Neural progenitor cell (in vitro differentiated cells): ENCODE results near the gene TEX19. TPM values are rescaled to one million over a fixed set of nuclear protein-coding genes. Genes with fewer than 3 reads are reported as not detected.
A peak's percentile ranks its signal among the peaks of the same experiment; 100 is the strongest.

Source experiments
- DNase-seq: peaks from one replicate; pipeline ENCODE4 v3.0.0-alpha.2; 2016; ENCODE audit warnings: low spot score
- H2AFZ ChIP-seq: fragments of 200-600 bp; sonication (generic); replicated peaks from 2 replicates; pipeline ENCODE4 v1.6.1; 2016; ENCODE audit warnings: antibody characterized with exemption
- H3F3A ChIP-seq: fragments of 200-600 bp; sonication (generic); 2 replicates; pipeline ENCODE4 v1.6.1; 2016; ENCODE audit warnings: antibody characterized with exemption, low read depth
- H3K27ac ChIP-seq: fragments of 200-600 bp; sonication (generic); 2 replicates; pipeline ENCODE4 v1.5.1; 2016; ENCODE audit warnings: mild to moderate bottlenecking
- H3K27me3 ChIP-seq: fragments of 200-600 bp; sonication (generic); 2 replicates; pipeline ENCODE4 v1.6.1; 2016; ENCODE audit warnings: mild to moderate bottlenecking, moderate library complexity
- H3K36me3 ChIP-seq: fragments of 200-600 bp; sonication (generic); 2 replicates; pipeline ENCODE4 v1.5.1; 2016
- H3K4me1 ChIP-seq: fragments of 200-600 bp; sonication (generic); 2 replicates; pipeline ENCODE4 v1.6.1; 2016; ENCODE audit warnings: mixed run types
- H3K4me2 ChIP-seq: fragments of 200-600 bp; sonication (generic); 2 replicates; pipeline ENCODE4 v1.6.1; 2016
- H3K4me3 ChIP-seq: fragments of 200-600 bp; sonication (generic); 2 replicates; pipeline ENCODE4 v1.5.1; 2016
- H3K79me2 ChIP-seq: fragments of 200-600 bp; sonication (generic); 2 replicates; pipeline ENCODE4 v1.6.1; 2016; ENCODE audit warnings: low read depth
- H3K9ac ChIP-seq: fragments of 200-600 bp; sonication (generic); 2 replicates; pipeline ENCODE4 v1.6.1; 2016
- H3K9me3 ChIP-seq: fragments of 200-600 bp; sonication (generic); 2 replicates; pipeline ENCODE4 v1.5.1; 2016; ENCODE audit warnings: low read depth
- H4K20me1 ChIP-seq: fragments of 200-600 bp; sonication (generic); 2 replicates; pipeline ENCODE4 v1.6.1; 2016; ENCODE audit warnings: low read depth
- H3K27ac Mint-ChIP-seq: 3 replicates; pipeline ENCODE4 v1.8.0; 2021; ENCODE audit warnings: mixed read lengths
- H3K27me3 Mint-ChIP-seq: 2 replicates; pipeline ENCODE4 v1.8.0; 2022; ENCODE audit warnings: low read depth, mild to moderate bottlenecking, inconsistent platforms, moderate library complexity, mixed read lengths; ENCODE audit not compliant: insufficient read depth
- H3K36me3 Mint-ChIP-seq: 3 replicates; pipeline ENCODE4 v1.8.0; 2021; ENCODE audit warnings: mixed read lengths
- H3K4me1 Mint-ChIP-seq: 3 replicates; pipeline ENCODE4 v1.8.0; 2021; ENCODE audit warnings: mixed read lengths
- H3K4me3 Mint-ChIP-seq: 3 replicates; pipeline ENCODE4 v1.8.0; 2021; ENCODE audit warnings: mild to moderate bottlenecking, moderate library complexity, mixed read lengths
- H3K9me3 Mint-ChIP-seq: 3 replicates; pipeline ENCODE4 v1.8.0; 2020; ENCODE audit warnings: mixed read lengths
- EZH2 ChIP-seq: fragments of 200-600 bp; sonication (generic); IDR thresholded peaks from 2 replicates; pipeline ENCODE4 v1.6.1; 2017; ENCODE audit warnings: antibody characterized with exemption, mild to moderate bottlenecking, moderate library complexity
- EZH2phosphoT487 ChIP-seq: fragments of 200-600 bp; sonication (generic); IDR thresholded peaks from 2 replicates; pipeline ENCODE4 v1.6.1; 2017; ENCODE audit warnings: antibody characterized with exemption
- total RNA-seq: library from RNA; depleted of rRNA; stranded (reverse); fragments of >200 nt; gene quantifications from 2 replicates; pipeline ENCODE4 v1.2.3, GENCODE V29; 2015; ENCODE audit warnings: low replicate concordance
- TF ChIP-seq, protein P1 (sequence below): fragments of 200-600 bp; sonication (generic); IDR thresholded peaks from 2 replicates; pipeline ENCODE4 v1.5.1; 2017; ENCODE audit warnings: antibody characterized with exemption, mild to moderate bottlenecking

TEX19 gene
- total RNA-seq, 1 donor from 2014 or later = not detected

- H3K27ac Mint-ChIP-seq = no peak overlapping the region
- no peaks in the 10 kb centered on the region for H3K9me3 ChIP-seq
- peaks cover 13% of the 10 kb centered on the region for H4K20me1 ChIP-seq
- peak overlapping the region; percentile 66 for H2AFZ ChIP-seq
- H3K4me1 Mint-ChIP-seq = peaks cover 33% of the 10 kb centered on the region
- no peak for DNase-seq
- H3K36me3 ChIP-seq = no peaks in the 10 kb centered on the region
- H3K4me1 ChIP-seq = peaks cover 42% of the 10 kb centered on the region
- H3K27me3 Mint-ChIP-seq = peaks cover 33% of the 10 kb centered on the region
- no peak overlapping the region for H3K27ac ChIP-seq
- H3K9me3 Mint-ChIP-seq = no peaks in the 10 kb centered on the region
- peak overlapping the region; percentile 78 for H3K4me3 Mint-ChIP-seq
- H3K27me3 ChIP-seq = peaks cover 97% of the 10 kb centered on the region
- TF ChIP-seq EZH2 (no peak), EZH2phosphoT487 (no peak)
- TF ChIP-seq, protein P1, sequence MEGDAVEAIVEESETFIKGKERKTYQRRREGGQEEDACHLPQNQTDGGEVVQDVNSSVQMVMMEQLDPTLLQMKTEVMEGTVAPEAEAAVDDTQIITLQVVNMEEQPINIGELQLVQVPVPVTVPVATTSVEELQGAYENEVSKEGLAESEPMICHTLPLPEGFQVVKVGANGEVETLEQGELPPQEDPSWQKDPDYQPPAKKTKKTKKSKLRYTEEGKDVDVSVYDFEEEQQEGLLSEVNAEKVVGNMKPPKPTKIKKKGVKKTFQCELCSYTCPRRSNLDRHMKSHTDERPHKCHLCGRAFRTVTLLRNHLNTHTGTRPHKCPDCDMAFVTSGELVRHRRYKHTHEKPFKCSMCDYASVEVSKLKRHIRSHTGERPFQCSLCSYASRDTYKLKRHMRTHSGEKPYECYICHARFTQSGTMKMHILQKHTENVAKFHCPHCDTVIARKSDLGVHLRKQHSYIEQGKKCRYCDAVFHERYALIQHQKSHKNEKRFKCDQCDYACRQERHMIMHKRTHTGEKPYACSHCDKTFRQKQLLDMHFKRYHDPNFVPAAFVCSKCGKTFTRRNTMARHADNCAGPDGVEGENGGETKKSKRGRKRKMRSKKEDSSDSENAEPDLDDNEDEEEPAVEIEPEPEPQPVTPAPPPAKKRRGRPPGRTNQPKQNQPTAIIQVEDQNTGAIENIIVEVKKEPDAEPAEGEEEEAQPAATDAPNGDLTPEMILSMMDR = no peak
- no peak overlapping the region for H3K9ac ChIP-seq
- peak overlapping the region; percentile 82 for H3K4me2 ChIP-seq
- H3K79me2 ChIP-seq = no peaks in the 10 kb centered on the region
- no peaks in the 10 kb centered on the region for H3K36me3 Mint-ChIP-seq
- H3F3A ChIP-seq = peaks cover 21% of the 10 kb centered on the region
- peak overlapping the region; percentile 33 for H3K4me3 ChIP-seq
Observed at GRCh38 chr17:82332669-82333278, 26.3 kb upstream of the TEX19 start.

- Mint-ChIP-seq H3K4me3 (peak within 1 kb of the TSS; percentile 78), H3K27me3 (peaks cover 33% of the 10 kb centered on the region), H3K36me3 (no peaks in the 10 kb centered on the region), H3K4me1 (peaks cover 33% of the 10 kb centered on the region), H3K9me3 (no peaks in the 10 kb centered on the region), H3K27ac (no peak within 1 kb of the TSS)
- DNase-seq = peak; percentile 72
- Histone ChIP-seq H4K20me1 (peaks cover 13% of the 10 kb centered on the region), H3K4me3 (peak within 1 kb of the TSS; percentile 33), H3K27ac (no peak within 1 kb of the TSS), H3K9ac (no peak within 1 kb of the TSS), H3K9me3 (no peaks in the 10 kb centered on the region), H3K4me2 (peak within 1 kb of the TSS; percentile 82), H3K27me3 (peaks cover 99% of the 10 kb centered on the region), H3K36me3 (no peaks in the 10 kb centered on the region), H3F3A (peaks cover 21% of the 10 kb centered on the region), H3K4me1 (peaks cover 36% of the 10 kb centered on the region), H3K79me2 (no peaks in the 10 kb centered on the region), H2AFZ (peak within 1 kb of the TSS; percentile 66)
- TF ChIP-seq EZH2phosphoT487 = peak; percentile 75
- peak; percentile 75 for TF ChIP-seq EZH2
- TF ChIP-seq, protein P1 = no peak
Observed at GRCh38 chr17:82333279-82334171, 25.5 kb upstream of the TEX19 start, which contains the start of gene SECTM1. Gene SECTM1 (minus strand): TSS chr17:82333766. CDS start chr17:82327240, 6,526 bp downstream.

DNA sequence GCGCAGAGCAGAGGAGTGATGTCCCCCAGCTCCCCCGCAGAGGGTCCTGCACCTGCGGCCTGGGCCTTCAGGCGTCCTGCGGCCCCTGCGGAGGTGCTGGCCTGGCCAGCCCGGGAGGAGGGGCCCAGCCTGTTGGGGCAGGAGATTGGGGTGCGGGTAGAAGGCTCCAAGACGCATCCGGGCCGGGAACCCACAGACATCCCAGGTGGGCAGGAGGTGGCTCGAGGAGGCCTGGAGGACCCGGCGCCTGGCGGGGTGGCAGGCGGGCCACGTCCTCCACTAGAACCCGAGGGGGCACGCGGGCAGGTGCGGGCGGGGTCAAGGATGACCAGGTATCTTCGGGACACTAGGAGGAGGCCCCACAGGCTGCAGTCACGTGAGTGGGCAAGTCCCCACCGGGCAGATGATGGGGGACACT, 24.8 kb upstream of the TEX19 start:
- Mint-ChIP-seq H3K9me3 (no peaks in the 10 kb centered on the region), H3K27ac (no peak overlapping the region), H3K4me1 (peaks cover 40% of the 10 kb centered on the region), H3K27me3 (peaks cover 33% of the 10 kb centered on the region), H3K4me3 (peak overlapping the region; percentile 30), H3K36me3 (no peaks in the 10 kb centered on the region)
- no peak for TF ChIP-seq EZH2
- TF ChIP-seq, protein P1 = no peak
- H3K27me3 ChIP-seq = peaks cover 100% of the 10 kb centered on the region
- no peaks in the 10 kb centered on the region for H3K36me3 ChIP-seq
- H3K4me3 ChIP-seq = no peak overlapping the region
- no peak overlapping the region for H3K27ac ChIP-seq
- H3K9me3 ChIP-seq = no peaks in the 10 kb centered on the region
- no peaks in the 10 kb centered on the region for H3K79me2 ChIP-seq
- peaks cover 21% of the 10 kb centered on the region for H3F3A ChIP-seq
- no peak for DNase-seq
- peaks cover 13% of the 10 kb centered on the region for H4K20me1 ChIP-seq
- H2AFZ ChIP-seq = no peak overlapping the region
- no peak overlapping the region for H3K9ac ChIP-seq
- H3K4me1 ChIP-seq = peaks cover 36% of the 10 kb centered on the region
- peak overlapping the region; percentile 82 for H3K4me2 ChIP-seq
